ENCODE results near the gene RANBP1.

Gene RANBP1

GRCh38 chr22:20138417-20138738, 22.5 kb downstream of the RANBP1 start:
- DNase-seq (ENCODE audit: low spot score), result no peak

GRCh38 chr22:20138868-20139267, 23.0 kb downstream of the RANBP1 start:
- DNase-seq (ENCODE audit: low spot score), result no peak

GRCh38 chr22:20139391-20140106, 23.6 kb downstream of the RANBP1 start:
- no peak for DNase-seq (ENCODE audit: low spot score)

GRCh38 chr22:20140107-20140445, 24.2 kb downstream of the RANBP1 start:
- DNase-seq (ENCODE audit: low spot score), result no peak

GRCh38 chr22:20140521-20140964, 24.6 kb downstream of the RANBP1 start:
- no peak for DNase-seq (ENCODE audit: low spot score)

GRCh38 chr22:20141186-20142077, 25.5 kb downstream of the RANBP1 start:
- DNase-seq (ENCODE audit: low spot score), result no peak

GRCh38 chr22:20142711-20143621, 27.1 kb downstream of the RANBP1 start:
- DNase-seq (ENCODE audit: low spot score), result no peak

GRCh38 chr22:20143883-20144665, 28.2 kb downstream of the RANBP1 start:
- DNase-seq (ENCODE audit: low spot score), result no peak

- no peak for DNase-seq (ENCODE audit: low spot score)
Measured at GRCh38 chr22:20145206-20145831, 29.4 kb downstream of the RANBP1 start.

GRCh38 chr22:20145832-20146223, 29.9 kb downstream of the RANBP1 start:
- no peak for DNase-seq (ENCODE audit: low spot score)

- no peak for DNase-seq (ENCODE audit: low spot score)
Measured at GRCh38 chr22:20146777-20147176, 30.9 kb downstream of the RANBP1 start.

- no peak for DNase-seq (ENCODE audit: low spot score)
Measured at GRCh38 chr22:20147237-20147988, 31.5 kb downstream of the RANBP1 start.

GRCh38 chr22:20148414-20148813, 32.5 kb downstream of the RANBP1 start:
- DNase-seq (ENCODE audit: low spot score), result no peak

- DNase-seq (ENCODE audit: low spot score), result no peak
Measured at GRCh38 chr22:20149257-20150250, 33.6 kb downstream of the RANBP1 start.

GRCh38 chr22:20150381-20151275, 34.7 kb downstream of the RANBP1 start, which contains the start of gene CCDC188:
Gene CCDC188 (minus strand): TSS chr22:20151055. CDS start chr22:20150986, 69 bp downstream.
- DNase-seq (ENCODE audit: low spot score), result no peak

- DNase-seq (ENCODE audit: low spot score), result no peak
Measured at GRCh38 chr22:20151276-20151588, 35.3 kb downstream of the RANBP1 start.

GRCh38 chr22:20152464-20152890, 36.6 kb downstream of the RANBP1 start:
- no peak for DNase-seq (ENCODE audit: low spot score)

GRCh38 chr22:20153945-20154344, 38.0 kb downstream of the RANBP1 start:
- no peak for DNase-seq (ENCODE audit: low spot score)

All from globus pallidus (tissue), 1 donor.